GM12801 (cell line): ENCODE data around the gene PADI3.

Source experiments
- TF ChIP-seq, protein P1 (sequence below): IDR thresholded peaks from one replicate; pipeline ENCODE4 v1.5.1; 2011; ENCODE audit warnings: control low read depth; ENCODE audit not compliant: insufficient read length; ENCODE audit errors: extremely low read depth

PADI3 gene

DNA sequence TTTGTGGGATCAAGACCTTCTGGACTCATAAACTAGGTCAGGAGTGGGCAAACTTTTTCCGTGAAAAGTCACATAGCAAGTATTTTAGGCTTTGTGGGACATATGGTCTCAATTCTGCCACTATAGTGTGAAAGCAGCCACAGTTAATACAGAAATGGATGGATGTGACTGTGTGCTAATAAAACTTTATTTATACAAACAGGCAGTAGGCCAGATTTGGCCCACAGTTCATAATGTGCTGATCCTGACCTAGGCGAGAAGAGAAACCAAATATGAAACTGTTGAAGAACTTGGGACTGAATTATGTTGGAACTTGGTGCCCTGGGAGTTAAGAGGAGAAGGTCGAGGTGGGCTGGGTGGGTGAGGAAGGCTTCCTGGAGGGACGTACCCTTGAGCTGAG, 17.1 kb downstream of the PADI3 start:
- TF ChIP-seq, protein P1, sequence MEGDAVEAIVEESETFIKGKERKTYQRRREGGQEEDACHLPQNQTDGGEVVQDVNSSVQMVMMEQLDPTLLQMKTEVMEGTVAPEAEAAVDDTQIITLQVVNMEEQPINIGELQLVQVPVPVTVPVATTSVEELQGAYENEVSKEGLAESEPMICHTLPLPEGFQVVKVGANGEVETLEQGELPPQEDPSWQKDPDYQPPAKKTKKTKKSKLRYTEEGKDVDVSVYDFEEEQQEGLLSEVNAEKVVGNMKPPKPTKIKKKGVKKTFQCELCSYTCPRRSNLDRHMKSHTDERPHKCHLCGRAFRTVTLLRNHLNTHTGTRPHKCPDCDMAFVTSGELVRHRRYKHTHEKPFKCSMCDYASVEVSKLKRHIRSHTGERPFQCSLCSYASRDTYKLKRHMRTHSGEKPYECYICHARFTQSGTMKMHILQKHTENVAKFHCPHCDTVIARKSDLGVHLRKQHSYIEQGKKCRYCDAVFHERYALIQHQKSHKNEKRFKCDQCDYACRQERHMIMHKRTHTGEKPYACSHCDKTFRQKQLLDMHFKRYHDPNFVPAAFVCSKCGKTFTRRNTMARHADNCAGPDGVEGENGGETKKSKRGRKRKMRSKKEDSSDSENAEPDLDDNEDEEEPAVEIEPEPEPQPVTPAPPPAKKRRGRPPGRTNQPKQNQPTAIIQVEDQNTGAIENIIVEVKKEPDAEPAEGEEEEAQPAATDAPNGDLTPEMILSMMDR: no peak

DNA sequence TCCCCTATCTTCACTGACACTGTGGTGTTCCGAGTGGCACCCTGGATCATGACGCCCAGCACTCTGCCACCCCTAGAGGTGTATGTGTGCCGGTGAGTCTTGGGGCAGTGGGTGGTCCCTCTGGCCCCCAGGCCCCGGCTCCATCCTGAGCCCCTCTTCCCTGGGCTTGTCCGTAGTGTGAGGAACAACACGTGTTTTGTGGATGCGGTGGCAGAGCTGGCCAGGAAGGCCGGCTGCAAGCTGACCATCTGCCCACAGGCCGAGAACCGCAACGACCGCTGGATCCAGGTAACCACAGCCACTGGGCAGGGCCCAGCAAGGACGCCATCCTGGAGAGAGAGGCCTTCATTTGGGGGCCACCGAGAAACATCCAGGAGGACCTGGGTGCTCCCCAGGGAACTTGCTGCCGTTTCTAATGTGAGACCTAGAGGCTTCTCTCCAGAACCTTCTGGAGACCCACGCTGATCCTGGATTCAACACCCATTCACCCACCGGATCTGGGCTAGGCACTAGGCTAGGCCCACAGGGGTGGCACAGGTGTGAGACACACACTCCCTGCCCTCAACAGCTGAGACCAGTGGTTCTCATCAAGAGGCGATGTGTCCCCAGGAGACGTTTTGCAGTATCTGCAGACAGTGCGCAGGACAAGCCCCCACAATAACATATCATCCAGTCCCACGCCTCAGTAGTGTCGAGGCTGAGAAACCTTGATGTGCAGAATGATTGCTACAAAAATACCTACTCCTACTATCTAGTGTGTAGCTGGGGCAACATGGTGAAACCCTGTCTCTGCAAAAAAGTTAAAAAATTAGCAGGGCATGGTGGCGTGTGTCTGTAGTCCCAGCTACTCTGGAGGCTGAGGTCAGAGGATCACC, 22.2 kb downstream of the PADI3 start:
- TF ChIP-seq, protein P1: no peak

DNA sequence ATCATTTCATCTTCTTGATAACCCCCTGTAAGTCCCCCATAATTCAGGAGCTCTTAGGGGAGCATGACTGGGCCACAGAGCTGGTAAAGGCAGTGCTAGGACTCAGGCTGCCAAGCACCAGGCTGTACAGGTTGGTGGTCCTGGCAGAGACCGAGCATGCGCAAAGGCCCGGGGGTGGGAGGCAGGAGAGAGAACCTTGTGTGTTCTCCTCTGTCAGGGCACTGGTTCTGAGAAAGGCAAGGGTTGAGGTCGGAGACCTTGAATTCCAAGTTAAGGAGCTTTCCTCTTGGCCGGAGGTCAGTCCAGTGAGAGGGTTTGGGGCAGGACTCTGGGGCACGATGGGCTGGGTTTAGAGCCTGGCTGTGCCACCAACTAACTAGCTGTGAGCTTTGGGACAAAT, 23.2 kb downstream of the PADI3 start:
- TF ChIP-seq, protein P1: no peak

DNA sequence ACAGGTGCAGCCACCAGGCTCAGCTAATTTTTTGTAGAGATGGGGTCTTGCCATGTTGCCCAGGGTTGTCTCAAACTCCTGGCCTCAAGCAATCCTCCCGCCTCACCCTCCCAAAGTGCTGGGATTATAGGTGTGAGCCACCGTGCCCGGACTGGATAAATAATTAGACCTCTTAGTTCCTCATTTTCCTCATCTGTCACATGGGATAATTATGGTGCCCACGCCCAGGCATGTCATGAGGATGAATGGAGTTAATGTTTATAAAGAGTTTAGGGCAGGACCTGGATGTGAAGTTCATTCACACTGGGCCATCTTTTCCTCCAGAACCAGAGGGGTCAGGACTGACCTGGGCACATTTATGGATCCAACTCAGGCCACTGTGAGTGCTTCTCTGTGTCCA, 23.7 kb downstream of the PADI3 start:
- TF ChIP-seq, protein P1: no peak

DNA sequence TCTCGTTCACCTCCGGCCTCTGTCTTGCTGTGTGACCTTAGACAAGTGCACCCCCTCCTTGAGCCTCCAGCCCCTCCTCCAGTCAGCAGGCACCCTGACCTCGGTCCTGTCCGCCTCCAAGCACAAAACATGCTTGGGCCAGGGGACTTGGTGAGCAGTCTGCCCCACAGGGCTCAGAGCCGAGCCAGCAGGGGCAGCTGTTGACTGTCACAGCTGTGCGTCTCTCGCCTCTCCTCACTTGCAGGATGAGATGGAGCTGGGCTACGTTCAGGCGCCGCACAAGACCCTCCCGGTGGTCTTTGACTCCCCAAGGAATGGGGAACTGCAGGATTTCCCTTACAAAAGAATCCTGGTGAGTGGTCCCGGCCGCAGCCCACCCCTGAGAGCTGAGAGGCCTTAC, 24.2 kb downstream of the PADI3 start:
- TF ChIP-seq, protein P1: no peak

DNA sequence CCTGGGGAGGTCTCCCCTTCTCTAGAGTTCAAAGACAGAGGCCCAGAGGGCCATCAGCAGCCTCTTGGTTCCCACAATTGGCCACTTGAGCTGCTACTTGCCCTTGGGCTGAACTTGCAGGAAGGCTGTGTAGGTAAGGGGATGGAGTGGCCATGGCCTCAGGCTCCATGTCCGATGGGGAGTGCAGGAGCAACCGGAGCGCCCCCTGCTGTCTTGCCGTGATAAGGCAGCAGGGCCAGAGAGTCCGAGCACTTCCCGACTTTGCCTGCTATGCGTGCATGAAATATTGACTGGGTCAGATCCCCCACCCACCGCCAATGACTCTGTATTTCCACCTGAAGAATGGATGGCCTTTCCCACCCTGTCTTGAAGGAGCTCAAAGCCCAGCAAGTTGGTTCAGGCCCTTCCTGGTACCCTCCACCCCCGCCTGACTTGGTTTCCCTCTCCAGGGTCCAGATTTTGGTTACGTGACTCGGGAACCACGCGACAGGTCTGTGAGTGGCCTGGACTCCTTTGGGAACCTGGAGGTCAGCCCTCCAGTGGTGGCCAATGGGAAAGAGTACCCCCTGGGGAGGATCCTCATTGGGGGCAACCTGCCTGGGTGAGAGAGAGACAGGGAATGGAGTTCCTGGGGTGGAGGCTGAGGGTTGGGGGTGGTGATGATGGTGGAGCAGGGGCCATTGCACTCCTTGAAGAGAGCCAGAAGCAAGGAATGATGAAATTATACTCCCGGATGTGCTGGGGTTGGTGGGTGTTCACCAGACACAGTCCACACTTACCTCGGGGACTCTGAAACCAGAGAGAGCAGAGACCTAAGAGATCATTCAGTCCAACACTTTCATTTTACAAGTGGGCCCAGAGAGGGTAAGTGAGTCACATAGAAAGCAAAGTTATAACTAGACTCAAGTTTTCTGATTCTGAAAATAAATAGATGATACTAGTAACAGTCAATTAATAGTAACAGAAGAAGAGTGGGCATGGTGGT, 25.6 kb downstream of the PADI3 start:
- TF ChIP-seq, protein P1: no peak

DNA sequence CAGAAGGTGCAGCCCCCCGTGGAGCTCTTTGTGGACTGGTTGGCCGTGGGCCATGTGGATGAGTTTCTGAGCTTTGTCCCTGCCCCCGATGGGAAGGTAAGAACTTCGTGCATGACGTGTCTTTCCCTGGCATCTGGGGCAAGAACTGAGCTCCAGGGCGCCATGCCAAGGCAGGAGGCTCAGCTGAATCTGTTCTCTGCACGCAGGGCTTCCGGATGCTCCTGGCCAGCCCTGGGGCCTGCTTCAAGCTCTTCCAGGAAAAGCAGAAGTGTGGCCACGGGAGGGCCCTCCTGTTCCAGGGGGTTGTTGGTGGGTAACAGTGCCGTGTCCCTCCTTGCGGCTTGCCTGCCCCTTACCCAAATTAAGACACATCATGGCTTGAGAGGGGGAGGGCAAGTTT, 27.7 kb downstream of the PADI3 start:
- TF ChIP-seq, protein P1: no peak
